Activated CD4-positive, alpha-beta T cell treated with anti-CD3 and anti-CD28 coated beads, Interleukin-2, Interleukin-4, amounts not matched to agents 100 ng/mL and 50 ng/mL, durations not matched to agents 16 hours and 8 hours (primary cell): Measurements from ENCODE around the gene FOXP2.
A peak's percentile ranks its signal among the peaks of the same experiment; 100 is the strongest.
"Not testable (repeated sequence)": the region's sequence is repeated elsewhere in the genome, so short reads cannot be mapped to it uniquely, and the experiment has no call there.

Experiments used
- DNase-seq: peaks from one replicate; pipeline ENCODE4 v3.0.0-alpha.2; 2020; ENCODE audit warnings: low spot score

The FOXP2 gene

DNA sequence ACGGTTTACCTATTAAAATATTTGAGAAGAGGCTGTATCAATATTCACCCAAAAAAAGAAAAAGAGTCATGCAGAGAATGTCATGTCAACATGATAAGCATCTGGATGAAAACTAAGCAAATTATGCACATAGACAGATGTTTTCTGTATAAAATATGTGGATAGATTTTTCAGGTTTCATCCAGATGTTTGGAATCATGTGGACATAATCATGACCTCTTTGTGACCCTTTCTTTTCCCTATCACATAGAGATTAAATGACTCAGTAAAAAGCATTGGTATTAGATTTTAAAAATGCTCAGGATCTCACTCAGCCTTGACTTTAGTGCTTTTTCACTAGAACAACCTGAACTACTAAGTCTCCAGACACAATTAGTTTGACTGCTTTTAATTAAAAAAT, 90.0 kb downstream of the FOXP2 start:
- no peak for DNase-seq

GRCh38 chr7:114507381-114507780, 92.8 kb downstream of the FOXP2 start:
- DNase-seq: no peak

DNA sequence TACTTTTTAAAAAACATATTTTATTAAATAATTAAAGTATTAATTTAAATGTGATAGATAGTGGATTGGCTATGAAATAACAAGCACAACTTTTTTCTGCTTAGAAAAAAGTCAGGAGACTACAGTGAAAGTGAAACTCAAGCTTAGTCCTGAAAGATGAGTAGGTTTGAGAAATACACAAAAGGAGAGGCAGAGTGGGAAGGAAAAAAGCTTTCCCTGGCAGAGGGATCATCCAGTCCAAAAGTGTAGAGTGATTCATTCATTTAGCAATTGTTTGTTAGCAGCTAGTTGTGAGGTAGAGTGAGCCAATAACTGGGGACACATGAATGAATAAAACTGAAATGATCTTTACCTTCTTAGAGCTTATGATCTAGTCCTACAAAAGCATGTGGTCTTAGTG, 93.5 kb downstream of the FOXP2 start:
- no peak for DNase-seq

GRCh38 chr7:114510824-114511223, 96.2 kb downstream of the FOXP2 start:
- not testable (repeated sequence) for DNase-seq

- no peak for DNase-seq
These were observed 104.6 kb downstream of the FOXP2 start for GRCh38 chr7:114519240-114519639.

- no peak for DNase-seq
These were observed 107.5 kb downstream of the FOXP2 start for GRCh38 chr7:114522081-114522480.

- no peak for DNase-seq
These were observed 113.0 kb downstream of the FOXP2 start for GRCh38 chr7:114527589-114527988.

DNA sequence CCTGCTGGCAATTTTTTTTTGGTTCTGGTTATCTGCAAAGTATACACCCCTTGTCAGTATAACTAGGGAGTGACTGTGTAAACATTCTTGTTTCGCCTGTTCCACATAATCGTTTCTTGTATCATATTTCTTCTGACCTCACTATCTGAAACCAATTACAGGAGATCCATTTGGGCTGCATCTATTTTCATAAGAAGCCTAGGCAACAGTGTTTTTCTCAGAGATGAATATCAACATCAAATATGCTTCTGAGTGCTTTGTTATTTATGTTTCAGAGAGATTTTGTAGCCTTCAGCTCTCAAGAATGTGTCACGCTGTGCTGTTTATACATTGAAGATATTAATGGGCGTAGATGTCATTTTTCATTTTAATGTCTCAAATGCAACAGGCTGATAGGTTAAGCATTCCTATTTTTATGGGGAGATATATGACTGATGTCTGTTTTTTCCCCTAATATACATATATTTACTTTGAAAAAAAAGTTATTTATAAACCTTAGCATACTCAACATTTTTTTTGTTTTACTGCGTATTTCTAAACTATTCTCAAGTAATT, 115.5 kb downstream of the FOXP2 start:
- no peak for DNase-seq

- no peak for DNase-seq
These were observed 116.7 kb downstream of the FOXP2 start for GRCh38 chr7:114531326-114531725.

DNA sequence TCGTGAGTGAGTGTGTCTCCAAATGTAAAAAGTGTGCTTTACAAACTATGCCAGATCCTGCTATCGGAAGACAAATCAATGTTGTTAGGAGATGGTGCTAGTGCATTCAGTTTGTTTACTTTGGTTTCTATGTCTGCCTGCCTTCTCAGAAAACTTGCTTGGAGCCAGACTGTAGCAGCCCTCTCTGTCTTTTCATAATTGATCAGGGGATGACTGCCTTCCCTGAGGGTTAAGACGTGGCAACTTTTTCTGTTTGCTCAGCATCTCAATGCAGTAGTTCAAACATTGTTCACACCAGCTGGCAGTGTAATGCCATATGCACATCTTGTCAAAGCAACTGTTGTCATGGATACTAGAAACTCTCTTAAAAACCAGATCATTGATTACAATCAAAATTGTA, 118.5 kb downstream of the FOXP2 start:
- no peak for DNase-seq

- no peak for DNase-seq
These were observed 120.3 kb downstream of the FOXP2 start for GRCh38 chr7:114534953-114535352.

DNA sequence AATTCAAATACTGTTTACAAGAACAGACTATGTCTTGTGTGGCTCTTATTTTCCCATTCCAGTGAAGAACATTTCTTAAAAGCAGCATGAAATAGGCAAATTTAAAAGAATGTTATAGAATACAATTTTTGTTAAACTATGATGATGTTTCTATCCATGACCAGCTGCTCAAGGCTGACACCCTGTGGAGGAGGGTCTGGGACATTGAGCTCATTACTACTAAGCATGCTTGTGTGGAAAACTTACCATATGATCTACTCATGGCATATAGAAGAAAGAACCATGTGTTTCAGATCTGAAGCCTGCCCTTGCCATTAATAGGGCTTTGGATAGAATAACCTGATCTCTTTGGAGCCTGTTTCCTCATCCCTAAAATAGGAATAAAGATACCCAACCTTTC, 125.0 kb downstream of the FOXP2 start:
- no peak for DNase-seq

DNA sequence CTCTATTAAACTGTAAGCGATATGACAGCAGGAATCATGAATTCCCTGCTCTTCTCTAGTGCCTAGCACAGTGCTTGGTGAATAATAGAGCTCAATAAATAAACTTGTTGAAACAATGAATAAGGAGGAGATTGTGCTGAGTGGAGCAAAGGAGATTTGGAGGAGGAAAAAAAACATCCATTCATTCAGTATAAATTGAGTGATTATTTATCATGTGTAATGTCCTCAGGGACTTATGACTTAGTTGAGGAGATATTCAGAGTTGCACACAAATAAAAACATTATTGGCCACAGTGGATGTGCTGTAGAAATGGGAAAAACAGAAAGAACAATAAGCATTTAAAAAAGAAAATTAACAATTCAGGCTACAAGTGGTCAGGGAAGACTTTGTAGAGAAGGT, 125.7 kb downstream of the FOXP2 start:
- DNase-seq: no peak

- DNase-seq: not testable (repeated sequence)
These were observed 132.7 kb downstream of the FOXP2 start for GRCh38 chr7:114547346-114547745.

GRCh38 chr7:114548081-114548980, 133.7 kb downstream of the FOXP2 start:
- DNase-seq: no peak

- DNase-seq: peak; percentile 48
These were observed 140.3 kb downstream of the FOXP2 start for GRCh38 chr7:114554781-114555537.

DNA sequence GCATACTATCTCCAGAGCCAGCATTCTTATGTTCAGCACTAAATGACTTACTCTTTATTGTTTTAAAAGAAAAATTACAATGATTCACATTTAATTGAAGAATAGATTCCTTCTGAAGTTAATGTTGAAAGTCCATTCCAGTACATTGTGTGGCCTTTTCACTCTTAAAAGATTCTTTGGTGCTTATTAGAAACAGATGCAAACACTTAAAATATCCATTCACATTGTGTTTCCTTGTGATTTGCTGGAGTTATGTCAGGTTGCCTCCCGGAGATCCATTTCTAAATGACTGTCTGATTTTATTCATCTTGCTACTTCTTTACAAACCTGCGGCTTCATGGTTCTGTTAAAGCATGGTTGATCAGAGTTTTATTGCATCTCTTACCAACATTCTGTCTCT, 152.8 kb downstream of the FOXP2 start:
- no peak for DNase-seq

GRCh38 chr7:114569220-114569619, 154.6 kb downstream of the FOXP2 start:
- DNase-seq: no peak

GRCh38 chr7:114574384-114574783, 159.8 kb downstream of the FOXP2 start:
- DNase-seq: no peak

DNA sequence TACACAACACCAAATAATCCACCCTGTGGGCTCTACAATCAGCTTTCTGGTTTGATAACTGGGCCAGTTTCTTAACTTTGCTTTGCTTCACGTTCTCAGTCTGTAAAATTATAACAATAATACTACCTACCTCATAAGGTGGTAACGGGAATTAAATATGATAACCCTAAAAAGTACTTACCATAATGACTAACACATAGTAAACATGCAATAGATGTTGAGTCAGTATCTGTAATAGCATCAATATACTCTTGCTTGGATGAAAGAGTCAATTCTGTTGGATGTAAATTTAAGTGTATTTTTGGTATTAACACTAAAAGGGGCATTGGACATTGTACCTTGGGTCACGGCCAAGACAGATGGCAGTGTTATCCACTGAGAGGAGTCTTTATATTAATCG, 160.5 kb downstream of the FOXP2 start:
- DNase-seq: no peak

DNA sequence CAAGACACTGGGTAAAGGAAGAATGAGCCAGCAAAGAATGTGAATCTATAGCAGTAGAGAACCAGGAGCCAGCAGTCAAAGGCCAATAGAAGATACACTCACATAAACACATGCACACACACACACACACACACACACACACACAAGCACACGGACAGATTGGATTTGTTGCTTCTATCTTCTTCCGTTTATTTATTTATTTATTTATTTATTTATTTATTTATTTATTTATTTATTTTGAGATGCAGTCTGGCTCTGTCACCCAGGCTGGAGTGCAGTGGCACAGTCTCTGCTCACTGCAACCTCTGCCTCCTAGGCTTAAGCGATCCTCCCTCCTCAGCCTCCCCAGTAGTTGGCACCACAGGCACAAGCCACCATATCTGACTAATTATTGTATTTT, 166.3 kb downstream of the FOXP2 start:
- not testable (repeated sequence) for DNase-seq

- no peak for DNase-seq
These were observed 173.9 kb downstream of the FOXP2 start for GRCh38 chr7:114588506-114588905.

DNA sequence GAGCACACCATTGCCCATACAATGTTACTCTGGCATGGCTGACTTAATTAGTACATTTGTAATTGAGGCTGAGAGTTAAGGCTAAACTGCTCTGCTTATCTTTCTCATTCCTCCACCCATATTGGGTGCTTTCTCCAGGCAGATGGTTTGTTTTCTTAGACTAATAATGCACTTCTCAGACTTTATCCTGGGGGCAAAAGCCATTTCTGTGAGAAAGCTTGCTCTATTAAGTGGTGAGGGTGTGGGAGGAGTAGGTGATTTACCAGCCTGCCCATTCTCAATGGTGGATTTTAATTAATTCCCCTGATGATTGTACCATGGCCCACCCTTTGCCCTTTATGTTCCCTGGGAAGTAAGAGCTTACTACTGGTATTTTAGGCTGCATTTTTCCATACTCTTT, 174.8 kb downstream of the FOXP2 start:
- no peak for DNase-seq
